DND-41 (cell line): ENCODE data around the gene ROPN1B.
"Not testable (repeated sequence)": the region's sequence is repeated elsewhere in the genome, so short reads cannot be mapped to it uniquely, and the experiment has no call there.

Source experiments
- CTCF ChIP-seq: IDR thresholded peaks from 2 replicates; pipeline ENCODE4 v1.5.1; 2012; ENCODE audit warnings: borderline replicate concordance, low read length, moderate library complexity, mild to moderate bottlenecking; ENCODE audit not compliant: poor library complexity, severe bottlenecking; ENCODE audit errors: extremely low read depth
- EZH2 ChIP-seq: IDR thresholded peaks from 3 replicates; pipeline ENCODE4 v1.6.1; 2012; ENCODE audit warnings: borderline replicate concordance, low read depth, mild to moderate bottlenecking, moderate library complexity, low read length, inconsistent platforms; ENCODE audit not compliant: severe bottlenecking

GRCh38 chr3:125935252-125935874, 33.6 kb upstream of the ROPN1B start:
- TF ChIP-seq CTCF, EZH2: not testable (repeated sequence)
